GM18507 (cell line): ENCODE measurements around the gene ADGRL1.
"Not testable (repeated sequence)": the region's sequence is repeated elsewhere in the genome, so short reads cannot be mapped to it uniquely, and the experiment has no call there.

Experiments used
- DNase-seq: peaks from one replicate; pipeline ENCODE4 v3.0.0; 2011; ENCODE audit warnings: low read depth; ENCODE audit not compliant: insufficient read length; ENCODE audit errors: extremely low spot score
- FAIRE-seq: peaks from 2 replicates; lab custom pipeline; 2011; peaks lifted over from hg19 to GRCh38; lab: Jason Lieb, UNC

The ADGRL1 gene

DNA sequence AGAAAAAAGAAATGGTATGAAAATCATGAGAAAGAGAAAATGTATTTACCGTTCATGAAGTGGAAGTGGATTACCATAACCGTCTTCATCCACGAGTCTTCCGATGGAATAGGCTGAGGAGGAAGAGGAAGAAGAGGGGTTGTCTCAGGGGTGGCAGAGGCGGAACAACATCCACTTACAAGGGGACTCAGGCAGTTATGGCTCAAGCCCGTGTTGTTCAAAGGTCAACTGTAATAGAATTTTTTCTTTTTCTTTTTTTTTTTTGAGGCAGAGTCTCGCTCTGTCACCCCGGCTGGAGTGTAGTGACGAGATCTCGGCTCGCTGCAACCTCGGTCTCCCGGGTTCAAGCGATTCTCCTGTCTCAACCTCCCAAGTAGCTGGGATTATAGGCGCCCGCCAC lies 16.9 kb upstream of the ADGRL1 start:
- DNase-seq: no peak
- no peak for FAIRE-seq

DNA sequence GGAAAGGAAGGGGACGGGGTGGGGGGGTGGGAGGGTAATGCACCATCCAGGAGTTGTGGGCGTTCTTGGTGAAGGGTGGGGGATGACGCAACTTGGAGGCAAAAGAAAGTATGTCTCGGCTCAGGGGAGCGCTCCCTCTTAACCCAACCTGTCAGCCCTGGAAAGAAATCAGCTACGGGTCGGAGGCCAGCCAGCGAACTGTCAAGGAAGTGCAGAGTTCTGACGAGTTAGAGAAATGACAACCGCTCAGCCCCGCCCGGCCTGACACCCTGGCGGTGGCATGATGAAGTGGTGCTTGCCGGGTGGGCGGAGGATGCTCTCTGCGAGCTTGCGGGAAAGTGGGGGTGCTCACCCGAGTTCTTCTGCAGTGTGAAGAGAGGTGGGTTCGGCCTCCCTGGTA lies 15.4 kb upstream of the ADGRL1 start:
- peak; percentile 63 for FAIRE-seq
- not testable (repeated sequence) for DNase-seq

DNA sequence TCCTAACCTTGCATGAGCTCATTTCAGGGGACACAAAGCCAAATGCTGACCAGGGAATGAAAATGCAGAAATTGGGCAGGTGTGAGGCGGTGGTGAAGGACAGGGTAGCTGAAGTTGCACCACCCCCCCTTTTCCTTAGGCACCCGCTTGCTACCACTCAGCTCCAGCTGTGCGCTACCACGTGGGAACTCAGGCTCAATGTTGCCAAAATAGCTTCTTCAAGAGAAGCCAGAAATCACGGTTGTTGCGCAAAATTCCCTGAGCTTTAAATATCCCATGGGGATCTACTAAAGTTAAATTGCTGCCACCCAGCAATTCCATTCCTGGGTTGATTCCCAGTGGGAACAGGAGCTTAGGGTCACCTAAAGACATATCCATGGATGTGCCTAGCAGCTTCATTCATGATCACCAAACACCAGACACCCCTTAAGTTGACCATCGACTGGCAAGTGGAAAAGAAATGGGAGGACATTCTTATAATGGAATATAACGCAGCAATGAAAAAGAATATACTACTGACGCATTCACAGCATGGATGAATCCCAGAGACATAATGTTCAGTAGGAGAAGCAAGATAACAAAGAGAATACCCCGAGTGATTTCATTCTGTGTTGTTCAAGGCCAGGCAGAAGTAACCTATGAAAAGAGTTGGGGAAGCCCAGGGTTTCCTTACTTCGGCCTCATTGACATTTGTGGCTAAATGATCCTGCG lies 12.8 kb upstream of the ADGRL1 start:
- DNase-seq (no peak), FAIRE-seq (no peak)

DNA sequence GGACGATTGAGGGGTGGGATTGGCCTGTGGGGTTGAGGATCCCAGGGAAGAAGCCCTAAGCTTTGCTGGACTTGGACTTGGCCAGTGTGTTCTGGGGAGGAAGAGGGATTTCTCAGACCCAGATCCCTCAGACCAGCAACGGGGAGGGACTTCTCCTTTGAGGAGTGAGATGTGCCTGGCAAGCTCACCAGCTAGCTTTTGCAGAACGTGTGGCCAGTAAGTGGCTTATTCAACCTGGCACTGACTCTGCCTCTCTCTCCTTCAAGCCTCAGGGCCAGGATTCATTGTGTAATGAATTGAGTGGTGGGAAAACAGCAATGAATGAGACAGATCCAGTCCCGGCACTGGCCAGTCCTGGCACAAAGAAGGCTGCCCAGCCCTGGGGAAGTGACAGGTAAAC lies 11.9 kb upstream of the ADGRL1 start:
- not testable (repeated sequence) for FAIRE-seq, DNase-seq

DNA sequence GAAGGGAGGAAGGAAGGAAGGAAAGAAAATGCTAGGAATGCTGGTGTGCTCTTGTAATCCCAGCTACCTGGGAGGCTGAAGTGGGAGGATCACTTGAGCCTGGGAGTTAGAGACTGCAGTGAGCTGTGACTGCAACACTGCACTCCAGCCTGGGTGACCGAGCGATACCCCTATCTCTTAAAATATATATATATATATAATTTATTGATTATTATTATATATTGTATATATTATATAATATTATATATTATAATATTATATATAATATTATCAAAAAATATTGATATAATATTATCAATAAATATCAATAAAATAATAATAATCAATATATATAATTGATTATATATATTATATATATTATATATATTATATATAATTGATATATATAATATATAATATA lies 8.6 kb upstream of the ADGRL1 start:
- FAIRE-seq: no peak
- no peak for DNase-seq

DNA sequence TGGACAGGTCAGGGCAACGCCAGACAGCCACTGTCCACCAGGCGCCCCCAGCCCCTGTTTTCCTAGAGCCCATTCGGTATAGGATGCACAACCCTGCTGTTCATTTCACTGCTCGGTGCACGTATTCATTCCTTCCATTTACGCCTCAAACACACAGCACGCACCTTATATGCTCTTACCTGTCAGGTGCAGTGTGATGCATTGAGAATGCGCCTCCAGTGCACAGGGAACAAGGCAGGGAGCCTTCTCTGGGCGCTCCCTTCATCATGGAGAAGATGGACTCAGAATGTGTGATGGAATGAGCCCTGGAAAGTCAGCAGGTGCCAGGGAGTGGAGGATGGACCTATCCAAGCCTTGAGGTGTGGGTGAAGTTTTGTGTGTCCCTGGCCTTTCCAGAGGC lies 4.2 kb upstream of the ADGRL1 start:
- not testable (repeated sequence) for FAIRE-seq, DNase-seq

DNA sequence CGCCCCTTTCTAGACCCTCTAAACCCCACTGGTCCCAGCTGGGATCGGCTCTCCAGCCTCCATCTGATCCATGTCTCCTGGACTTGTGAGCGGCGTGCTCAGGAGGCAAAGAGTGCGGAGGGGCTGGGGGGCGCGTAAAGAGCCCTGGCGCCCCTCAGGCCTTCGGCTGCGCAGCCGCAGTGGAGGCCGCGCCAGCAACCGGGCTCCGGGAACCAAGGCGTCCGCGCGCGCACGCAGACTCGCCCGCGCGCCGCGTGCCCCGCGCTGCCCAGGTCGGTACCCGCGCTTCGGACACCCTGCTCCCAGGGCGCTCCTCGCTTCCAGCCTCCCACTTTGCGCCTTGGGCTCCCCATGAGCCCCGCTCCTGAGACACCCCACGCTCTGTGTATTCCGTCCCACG lies 3.4 kb upstream of the ADGRL1 start:
- not testable (repeated sequence) for DNase-seq, FAIRE-seq

DNA sequence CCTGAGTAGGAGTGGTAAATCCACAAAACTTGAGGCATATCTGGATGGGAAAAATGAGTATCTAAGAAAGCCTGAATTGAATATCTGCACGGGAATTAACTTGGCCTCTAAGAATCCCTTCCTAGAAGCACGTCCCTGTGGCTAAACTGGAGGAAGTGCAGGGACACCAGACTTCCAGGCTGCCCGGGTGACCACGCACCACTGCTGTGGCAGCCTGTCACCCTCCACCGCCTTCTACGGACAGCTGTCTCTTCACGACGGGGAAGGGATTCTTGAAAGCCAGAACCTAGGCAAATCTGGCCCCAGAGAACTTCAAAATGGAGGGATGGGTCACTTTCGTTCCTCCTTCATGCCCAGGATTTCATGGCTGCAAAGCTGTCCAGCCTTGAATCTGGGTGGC lies 2.5 kb upstream of the ADGRL1 start:
- not testable (repeated sequence) for FAIRE-seq

DNA sequence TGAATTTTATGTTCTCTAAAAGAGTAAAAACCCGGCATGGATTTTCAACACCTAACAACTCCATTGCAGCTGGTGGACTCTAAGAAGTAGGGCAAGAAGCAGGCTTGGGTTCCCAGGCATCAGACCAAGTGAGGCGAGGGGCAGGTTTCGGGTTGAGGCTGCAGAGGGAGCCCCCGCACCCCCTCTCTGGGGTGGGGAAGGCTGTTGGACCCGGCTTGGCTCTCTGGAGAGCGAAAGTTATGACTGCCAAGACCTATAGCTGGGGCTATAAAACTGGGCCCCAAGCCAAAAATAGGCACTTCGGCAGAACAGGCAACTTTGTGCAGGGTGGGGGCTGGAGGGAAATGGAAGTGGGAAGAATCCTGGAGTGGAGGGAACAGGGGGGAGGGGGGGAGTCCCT lies 1.8 kb upstream of the ADGRL1 start:
- not testable (repeated sequence) for FAIRE-seq, DNase-seq

More for the DNA sequence above, 2.5 kb upstream of the ADGRL1 start:
- not testable (repeated sequence) for DNase-seq

DNA sequence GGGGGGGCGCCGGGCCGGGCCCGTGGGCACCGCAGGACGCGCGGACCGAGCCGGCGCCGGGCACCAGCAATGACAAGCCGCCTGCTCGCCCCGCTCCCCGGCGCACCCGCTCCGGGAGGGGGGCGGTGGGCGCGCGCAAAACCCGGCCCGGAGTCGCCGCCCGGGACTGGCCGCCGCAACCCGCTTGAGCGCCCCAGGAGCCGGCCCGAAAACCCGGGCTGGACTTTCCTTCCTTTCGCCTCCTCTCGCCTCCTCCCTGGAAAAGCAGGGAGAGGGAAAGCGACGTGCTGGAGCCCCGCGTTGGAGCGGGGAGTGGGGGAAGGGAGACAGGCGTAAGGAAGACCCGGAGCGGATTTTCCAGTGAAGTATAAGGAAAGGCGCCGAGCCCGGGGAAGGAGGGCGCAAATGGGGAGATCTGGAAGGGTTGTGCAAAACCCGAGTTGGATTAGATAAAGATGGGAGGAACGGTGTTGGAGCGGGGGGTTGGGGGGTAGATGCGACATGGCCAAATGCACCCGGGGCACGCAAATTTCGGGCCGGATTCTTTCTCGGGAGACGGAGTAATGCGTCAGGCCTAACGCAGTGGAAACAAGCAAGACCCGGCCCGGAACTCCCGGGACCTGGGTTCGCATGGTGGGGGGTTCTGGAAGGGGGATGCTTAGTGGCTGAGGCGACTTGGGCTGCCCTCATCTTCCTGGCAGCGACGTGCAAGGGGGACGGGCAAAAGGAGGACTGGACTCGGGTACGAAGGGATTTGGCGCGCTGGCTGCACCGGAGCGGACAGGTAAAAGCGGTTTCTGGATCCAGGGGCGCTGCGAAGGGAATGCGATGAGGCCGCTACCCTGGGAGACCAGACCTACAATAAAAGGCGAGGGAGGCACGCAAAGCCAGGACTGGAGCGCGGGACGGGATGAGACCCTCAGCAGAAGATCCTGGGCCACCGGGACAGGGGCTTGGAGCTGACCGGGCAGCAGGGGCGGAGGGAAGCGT lies 1.1 kb upstream of the ADGRL1 start:
- peak; percentile 36 for DNase-seq
- FAIRE-seq: peak; percentile 33

DNA sequence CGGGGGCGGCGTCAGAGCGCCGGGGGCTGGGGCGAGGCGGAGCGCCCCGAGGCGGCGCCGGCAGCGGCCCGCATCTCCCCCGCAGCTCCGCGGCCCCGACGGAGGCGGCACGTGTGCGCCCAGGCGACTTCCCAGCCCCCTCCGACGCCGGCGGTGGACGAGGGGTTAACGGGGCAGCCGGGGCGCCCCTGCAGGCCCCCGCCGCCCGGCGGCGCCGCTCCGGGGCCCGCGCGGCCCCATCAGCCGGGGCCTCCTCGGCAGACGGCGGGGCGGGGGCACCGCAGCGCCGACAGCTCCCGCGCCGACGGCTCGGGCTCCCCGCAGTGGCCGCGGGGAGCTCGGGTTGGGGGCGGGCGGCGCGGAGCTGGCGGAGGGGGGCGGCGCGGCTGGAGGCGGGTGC lies 339 bp upstream of the ADGRL1 start:
- not testable (repeated sequence) for DNase-seq, FAIRE-seq

DNA sequence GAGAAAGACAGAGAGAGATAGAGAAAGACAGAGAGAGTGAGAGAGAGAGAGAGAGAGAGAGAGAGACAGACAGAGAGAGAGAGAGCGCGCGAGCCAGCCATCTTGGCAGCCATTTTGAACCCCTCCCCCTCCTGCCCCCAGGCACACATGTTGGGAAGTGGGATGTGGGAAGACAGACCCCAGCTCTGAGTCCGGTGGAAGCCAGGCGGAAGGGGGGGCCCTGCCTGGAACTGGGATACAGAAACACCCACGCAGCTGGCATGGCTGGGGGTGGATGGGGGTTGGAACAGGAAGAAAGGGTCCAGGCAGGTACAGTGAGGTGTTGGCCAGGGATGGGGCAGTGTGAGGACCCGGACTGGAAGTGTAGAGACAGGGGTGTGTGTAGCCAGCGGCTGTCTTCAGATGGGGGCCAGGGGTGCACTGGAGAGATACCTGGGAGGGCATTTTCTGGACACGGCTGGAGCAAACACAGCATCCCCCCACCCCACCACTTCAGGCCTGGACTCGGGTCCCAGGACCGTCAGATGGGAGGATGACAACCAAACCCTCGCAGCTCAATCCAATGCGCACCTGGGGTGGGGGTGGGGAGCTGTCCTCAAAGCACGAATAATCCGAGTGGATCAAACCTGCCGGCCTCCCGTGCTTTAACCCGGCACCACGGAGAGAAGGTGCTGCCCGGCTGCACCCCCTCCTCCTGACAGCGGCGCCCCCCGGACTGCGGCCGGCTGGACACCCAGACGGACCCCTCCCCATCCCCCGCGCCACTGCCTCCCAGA lies 1.1 kb downstream of the ADGRL1 start:
- FAIRE-seq, DNase-seq: not testable (repeated sequence)

DNA sequence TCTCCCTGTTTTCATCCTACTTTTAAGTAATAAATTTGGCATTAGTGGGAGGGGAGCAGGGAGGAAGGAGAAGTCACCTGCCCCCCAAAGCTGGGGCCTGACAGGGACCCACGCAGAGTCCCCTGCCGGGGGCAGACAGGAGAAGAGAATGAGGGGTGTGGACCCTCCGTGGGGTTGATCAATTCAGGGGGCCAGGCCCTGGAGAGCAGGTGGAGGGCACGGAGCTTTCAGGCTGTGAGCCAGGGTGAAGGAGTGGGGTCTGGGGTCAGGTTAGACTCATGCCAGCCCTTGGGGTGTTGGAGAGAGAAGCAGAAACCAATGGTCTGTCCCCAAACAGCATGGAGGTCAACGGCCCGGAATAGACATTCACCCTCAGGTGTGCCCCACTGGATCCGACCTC lies 1.8 kb downstream of the ADGRL1 start:
- DNase-seq, FAIRE-seq: not testable (repeated sequence)

DNA sequence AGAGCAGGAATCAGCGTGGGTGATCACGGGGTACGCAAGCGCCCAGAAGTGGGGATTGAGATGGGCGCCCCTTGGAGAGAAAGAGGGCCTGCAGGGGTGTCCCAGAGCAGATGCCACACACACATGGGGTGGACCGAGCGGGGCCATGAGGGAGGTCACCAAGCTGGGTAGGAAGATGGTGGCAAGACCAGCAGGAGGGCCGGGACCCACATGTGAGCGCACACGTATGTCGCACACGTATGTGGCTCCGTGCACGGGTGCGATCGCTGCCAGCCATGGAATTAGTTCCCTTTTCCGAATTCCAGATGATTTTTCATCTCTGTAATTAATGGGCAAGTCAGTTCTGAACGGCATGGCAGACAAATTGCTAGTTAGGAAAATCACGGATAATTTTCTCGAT lies 2.2 kb downstream of the ADGRL1 start:
- DNase-seq, FAIRE-seq: not testable (repeated sequence)

DNA sequence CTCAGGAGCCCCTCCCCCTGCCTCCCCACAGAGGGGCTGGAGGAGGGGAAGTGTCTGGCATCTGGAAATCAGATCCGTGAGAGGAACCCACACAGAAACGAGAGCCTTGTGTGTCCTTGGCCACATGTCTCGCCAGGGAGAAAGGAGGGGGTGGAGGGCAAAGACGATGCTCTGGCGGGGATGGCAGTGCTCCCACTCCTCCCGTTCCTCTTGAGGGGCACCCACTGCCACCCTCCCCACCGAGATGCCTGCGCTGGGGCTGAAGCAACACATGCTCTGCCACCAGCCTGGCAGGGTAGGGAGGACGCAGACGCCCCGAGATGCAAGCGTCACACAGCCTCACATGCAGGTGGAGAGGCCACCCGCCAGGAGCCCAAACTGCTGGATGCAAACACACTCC lies 2.8 kb downstream of the ADGRL1 start:
- no peak for FAIRE-seq
- DNase-seq: no peak

DNA sequence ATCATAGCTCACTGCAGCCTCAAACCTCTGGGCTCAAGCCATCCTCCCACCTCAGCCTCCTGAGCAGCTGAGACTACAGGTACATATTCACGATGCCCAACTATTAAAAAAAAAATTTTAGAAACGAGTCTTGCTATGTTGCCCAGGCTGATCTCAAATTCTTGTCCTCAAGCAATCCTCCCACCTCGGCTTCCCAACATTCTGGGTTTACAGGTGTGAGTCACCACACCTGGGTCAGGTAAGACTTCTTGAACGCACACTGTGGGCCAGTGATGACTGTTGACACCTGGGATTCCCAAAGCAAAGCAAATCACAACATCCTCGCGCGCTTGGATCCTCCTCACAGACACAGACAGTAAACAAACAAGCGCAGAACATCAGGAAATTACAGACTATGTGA lies 4.5 kb downstream of the ADGRL1 start:
- not testable (repeated sequence) for FAIRE-seq, DNase-seq

DNA sequence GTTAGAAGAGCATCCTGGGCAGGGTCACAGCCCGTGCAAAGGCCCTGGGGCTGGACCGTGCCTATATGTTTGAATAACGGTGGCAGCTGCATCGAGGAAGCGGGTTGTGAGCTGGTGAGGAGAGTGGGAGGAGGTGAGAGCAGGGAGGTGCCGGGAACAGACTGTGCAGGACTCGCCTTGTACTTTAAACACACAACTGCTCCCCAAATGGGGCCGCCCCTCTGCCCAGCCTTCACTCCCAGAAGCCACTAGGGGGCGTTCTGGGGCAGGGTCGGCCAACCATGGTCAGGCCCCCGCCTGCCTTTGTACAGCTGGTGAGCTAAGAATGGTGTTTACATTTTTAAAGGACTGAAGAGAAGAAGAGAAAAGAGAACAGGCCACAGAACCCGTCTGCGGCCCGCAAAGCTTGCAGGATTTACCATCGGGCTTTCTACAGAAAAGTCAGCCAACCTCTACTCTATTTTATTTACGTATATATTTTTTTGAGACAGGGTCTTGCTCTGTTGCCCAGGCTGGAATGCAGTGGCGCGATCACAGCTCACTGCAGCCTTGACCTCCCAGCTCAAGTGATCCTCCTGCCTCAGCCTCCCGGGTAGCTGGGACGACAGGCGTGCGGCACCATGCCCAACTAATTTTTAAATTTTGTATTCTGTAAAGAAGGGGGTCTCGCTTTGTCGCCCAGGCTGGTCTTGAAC lies 5.7 kb downstream of the ADGRL1 start:
- peak; percentile 85 for FAIRE-seq
- not testable (repeated sequence) for DNase-seq

DNA sequence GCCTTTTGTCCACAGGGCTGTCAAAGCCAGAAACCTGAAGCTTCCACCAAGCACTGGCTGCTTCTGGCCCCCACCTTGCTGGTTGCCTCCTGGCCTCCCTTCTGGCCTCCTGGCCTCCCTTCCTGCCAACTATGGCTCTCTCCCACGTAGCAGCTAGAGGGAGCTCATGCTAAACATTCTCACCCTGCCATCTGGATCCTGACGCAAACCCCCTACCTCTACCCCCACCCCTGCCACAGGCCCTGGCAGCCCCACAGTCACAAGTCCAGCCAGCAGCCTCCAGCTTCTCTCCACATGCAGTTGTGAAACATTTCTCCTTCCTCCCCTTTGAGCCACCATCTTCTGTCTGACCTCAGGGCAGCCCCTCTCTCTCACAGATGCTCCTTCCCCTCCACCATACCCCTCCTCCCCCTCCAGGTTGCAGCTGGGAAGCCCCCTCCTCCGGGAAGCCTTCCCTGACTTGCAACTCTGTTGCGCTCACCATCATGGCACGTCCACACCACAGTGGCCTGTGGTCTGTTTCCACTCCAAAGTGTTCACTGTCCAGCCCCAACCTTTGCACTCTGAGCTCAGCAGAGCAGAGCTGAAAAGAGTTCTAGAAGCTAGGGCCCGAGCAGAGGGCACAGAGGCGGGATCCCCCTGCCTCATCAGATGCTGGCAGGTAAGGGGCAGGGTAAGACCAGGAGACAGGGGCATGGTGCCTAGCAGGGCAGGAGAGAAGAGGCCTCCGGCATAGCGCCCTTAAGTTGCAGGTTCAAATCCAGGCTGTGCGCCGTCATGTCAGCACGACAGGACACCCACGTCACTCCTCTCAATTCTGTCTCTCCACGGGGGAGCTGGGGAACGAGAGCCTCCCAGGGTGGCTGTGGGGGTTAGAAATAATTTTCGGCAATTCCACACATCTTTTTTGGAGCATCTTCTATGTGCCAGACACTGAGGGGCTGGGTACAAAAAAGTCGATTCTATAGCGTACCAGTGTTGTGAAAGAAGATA lies 7.3 kb downstream of the ADGRL1 start:
- FAIRE-seq (no peak), DNase-seq (no peak)
